Heart left ventricle (tissue), 16 donors: ENCODE data around the gene FOXP4. TPM values are rescaled to one million over a fixed set of nuclear protein-coding genes. Genes with fewer than 3 reads are reported as not detected.

Source experiments
- ATAC-seq, 4 donors: fragments of 200-7000 bp; cut with Tn5 transposase; one replicate each; pipeline ENCODE4 v1.9.1; 2020 to 2022; ENCODE audit warnings: moderate library complexity in 4 of 4, mild to moderate bottlenecking in 3 of 4, moderate number of reproducible peaks in 1 of 4
- DNase-seq, 5 donors: peaks; one replicate each; pipeline ENCODE4 v3.0.0-alpha.2; 2020
- H3K27ac ChIP-seq, 12 donors: fragments of 200-600 bp; sonication (generic) in 4 of 12; one replicate each; pipeline versions ENCODE4 v1.5.0 to v1.8.0; 2016 to 2022; ENCODE audit warnings: mild to moderate bottlenecking in 2 of 12
- H3K27me3 ChIP-seq, 9 donors: fragments of 200-600 bp; sonication (generic) in 2 of 9; one replicate each; pipeline versions ENCODE4 v1.5.1 to v1.8.0; 2016 to 2022; ENCODE audit warnings: mild to moderate bottlenecking in 3 of 9
- H3K36me3 ChIP-seq, 9 donors: fragments of 200-600 bp; sonication (generic) in 2 of 9; one replicate each; pipeline versions ENCODE4 v1.5.0 to v1.8.0; 2018 to 2022; ENCODE audit warnings: mild to moderate bottlenecking in 2 of 9
- H3K4me1 ChIP-seq, 12 donors: fragments of 200-600 bp; sonication (generic) in 4 of 12; one replicate each; pipeline versions ENCODE4 v1.5.0 to v1.8.0; 2016 to 2022; ENCODE audit warnings: mild to moderate bottlenecking in 3 of 12
- H3K4me3 ChIP-seq, 12 donors: fragments of 200-600 bp; sonication (generic) in 4 of 12; one replicate each; pipeline versions ENCODE4 v1.5.0 to v1.8.0; 2017 to 2022; ENCODE audit warnings: mild to moderate bottlenecking in 9 of 12, moderate library complexity in 4 of 12
- H3K9me3 ChIP-seq, 12 donors: fragments of 200-600 bp; sonication (generic) in 4 of 12; one replicate each; pipeline versions ENCODE4 v1.5.0 to v1.8.0; 2016 to 2022; ENCODE audit warnings: mild to moderate bottlenecking in 1 of 12
- CTCF ChIP-seq, 12 donors: fragments of 200-600 bp; sonication (generic) in 4 of 12; IDR thresholded peaks; one replicate each; pipeline versions ENCODE4 v1.5.0 to v1.8.0; 2018 to 2022; ENCODE audit warnings: antibody characterized with exemption in 12 of 12, mild to moderate bottlenecking in 5 of 12
- POLR2A ChIP-seq, 2 donors: fragments of 450-650 bp; IDR thresholded peaks; one replicate each; pipeline ENCODE4 v1.6.1; 2017; ENCODE audit warnings: antibody characterized with exemption in 2 of 2, mild to moderate bottlenecking in 2 of 2, moderate library complexity in 2 of 2
- WGBS, 4 donors: extraction: QIAGEN DNeasy Blood & Tissue Kit in 2 of 4; methylation state at CpG; one replicate each; pipeline versions ENCODE4 v1.1.5 to v1.1.7; 2013 to 2018; 5-methylcytosine and 5-hydroxymethylcytosine counted together
- intact Hi-C, 10 donors: fragments of 100-400 bp; cut with DNase I; formaldehyde crosslinking; loops; one replicate each; pipeline versions ENCODE4 v1.11.1 to v1.14.2; 2022
- long read RNA-seq, 3 donors: library from polyadenylated mRNA; unstranded; transcript quantifications; one replicate each; pipeline ENCODE4 v2.0.0, GENCODE V29; 2020 to 2021
- polyA plus RNA-seq, 2 donors: library from polyadenylated mRNA; stranded (reverse); fragments of 200-250 nt; gene quantifications; one replicate each; pipeline ENCODE4 v1.2.3, GENCODE V29; 2013
- total RNA-seq, 9 donors: library from RNA; depleted of rRNA in 2 of 9; stranded (reverse); fragments of >200 nt in 2 of 9; fragmentation: NEBNext Ultra II Directional in 3 of 9; extraction: Animal tissue kit (Norgen Biotek cat#: 25700) in 3 of 9; gene quantifications; one replicate each; pipeline versions ENCODE4 v1.1.0 to v1.2.4, GENCODE V29; 2016 to 2023
- donor health status: ischemic (EF 13 %, LVEDD 7.1; RV severe dilation, severe dysfunction).
- donor health status: healthy with polysubstance abuse.
- donor health status: DM: no; HTN: yes; CAD: no.
- donor health status: DM: no; HTN: no; CAD: no.
- donor health status: ischemic (EF 25% LVEDD 6.9; RV normal size, moderate dysfunction).
- donor health status: ischemic (EF 25% LVEDD 5.7; RV mildly dilated, moderate dysfunction).
- donor health status: healthy.
- donor health status: DM: yes; HTN: yes; CAD: no.
- donor health status: ischemic (EF 35%, LVEDD 5.7; RV mildly dilated, moderate dysfunction).
- donor health status: nonischemic (EF 11% LVEDD 7.7; RV severe dilation, severe dysfunction).
- donor health status: DM: yes; HTN: yes; CAD: no.
- donor health status: PGD.
- donor health status: ischemic (EF 29% LVEDD 5.4; RV normal size, mild dysfunction).
- donor health status: nonischemic (EF 23%, LVEDD 6.1; RV moderate dilation, normal function).

The FOXP4 gene
- total RNA-seq (10 to 100 TPM; 11.3 to 22.5 (median 16.0) TPM), polyA plus RNA-seq (10 to 100 TPM; 10.9 to 17.9 TPM)
- long read RNA-seq, donor 1, partial matches to known transcripts = 0 of 2 reads
- long read RNA-seq, donor 1, other reads (novel, unspliced or antisense) = 2 of 2 reads
- long read RNA-seq, donor 2 = 0 reads
- long read RNA-seq, donor 3, partial matches to known transcripts = 1 of 5 reads
- long read RNA-seq, donor 3, other reads (novel, unspliced or antisense) = 4 of 5 reads

- WGBS, 4 donors = 1% methylated on average over 30 to 61 of the region's 61 CpGs
- no peaks in the 10 kb centered on the region for H3K9me3 ChIP-seq
- peak within 1 kb of the TSS; percentile 25 to 89 (median 79) for H3K27ac ChIP-seq
- TF ChIP-seq POLR2A (IDR thresholded peaks at IDR 0.05) (no peak), CTCF (IDR thresholded peaks at IDR 0.05) (no peak)
- peak; percentile 88 to 94 (median 93) for ATAC-seq
- H3K4me1 ChIP-seq = peaks cover 4 to 48% (median 20%) of the 10 kb centered on the region in 12 donors
- peak within 1 kb of the TSS; percentile 51 to 97 (median 80) for H3K4me3 ChIP-seq
- intact Hi-C loops = loop anchor here in 4 of 10 donors (5.0 kb wide), 4 partner anchors 36 to 124 kb away; no protein-coding TSS in a partner anchor
- peak; percentile 90 to 93 (median 93) for DNase-seq
- peaks cover 0 to 20% (median 0%) of the 10 kb centered on the region in 9 donors for H3K27me3 ChIP-seq
- H3K36me3 ChIP-seq = peaks cover 0 to 2% (median 0%) of the 10 kb centered on the region in 9 donors
Observed at GRCh38 chr6:41545703-41546474, at the start of gene FOXP4. Gene FOXP4, plus strand, starts transcription at chr6:41546381. Its CDS starts 19,380 bp downstream, at chr6:41565761.

- DNase-seq (no peak), ATAC-seq (no peak)
- Histone ChIP-seq H3K36me3 (no peaks in the 10 kb centered on the region), H3K4me3 (no peak overlapping the region), H3K27me3 (peaks cover 0 to 13% (median 0%) of the 10 kb centered on the region in 9 donors), H3K27ac (no peak overlapping the region), H3K4me1 (peaks cover 0 to 3% (median 0%) of the 10 kb centered on the region in 12 donors), H3K9me3 (no peaks in the 10 kb centered on the region)
- TF ChIP-seq CTCF (IDR thresholded peaks at IDR 0.05) = no peak
- no peak for TF ChIP-seq POLR2A (IDR thresholded peaks at IDR 0.05)
- 64 to 89% (median 73%) methylated on average over 3 of the region's 3 CpGs for WGBS, 4 donors
- intact Hi-C loops = no loop called here
Observed at GRCh38 chr6:41497573-41497972, 48.6 kb upstream of the FOXP4 start.

GRCh38 chr6:41497994-41498393 is 48.2 kb upstream of the FOXP4 start:
- no peaks in the 10 kb centered on the region for H3K9me3 ChIP-seq
- H3K27me3 ChIP-seq = peaks cover 0 to 9% (median 0%) of the 10 kb centered on the region in 9 donors
- H3K27ac ChIP-seq = no peak overlapping the region
- WGBS, 4 donors = 83 to 97% (median 88%) methylated on average over 2 of the region's 2 CpGs
- peaks cover 0 to 6% (median 0%) of the 10 kb centered on the region in 12 donors for H3K4me1 ChIP-seq
- TF ChIP-seq POLR2A (IDR thresholded peaks at IDR 0.05) (no peak), CTCF (IDR thresholded peaks at IDR 0.05) (no peak)
- intact Hi-C loops = no loop called here
- ATAC-seq = no peak
- no peak overlapping the region for H3K4me3 ChIP-seq
- H3K36me3 ChIP-seq = no peaks in the 10 kb centered on the region
- no peak for DNase-seq

- H3K4me1 ChIP-seq = peaks cover 0 to 14% (median 3%) of the 10 kb centered on the region in 12 donors
- no peak for ATAC-seq
- no peak overlapping the region for H3K4me3 ChIP-seq
- WGBS, 4 donors = 90 to 93% (median 91%) methylated on average over 6 of the region's 6 CpGs
- H3K27me3 ChIP-seq = peaks cover 0 to 14% (median 0%) of the 10 kb centered on the region in 9 donors
- DNase-seq = no peak
- no peaks in the 10 kb centered on the region for H3K9me3 ChIP-seq
- H3K27ac ChIP-seq = no peak overlapping the region
- no peak for TF ChIP-seq POLR2A (IDR thresholded peaks at IDR 0.05)
- TF ChIP-seq CTCF (IDR thresholded peaks at IDR 0.05) = no peak
- intact Hi-C loops = no loop called here
- no peaks in the 10 kb centered on the region for H3K36me3 ChIP-seq
Observed at GRCh38 chr6:41498968-41499599, 47.1 kb upstream of the FOXP4 start.
